PC-3 (cell line): ENCODE results near the gene FKBP3. TPM values are rescaled to one million over a fixed set of nuclear protein-coding genes. Genes with fewer than 3 reads are reported as not detected.

ENCODE experiments used
- ATAC-seq: fragments of 200-7000 bp; cut with Tn5 transposase; 2 replicates; pipeline ENCODE4 v1.9.1; 2020; ENCODE audit warnings: mild to moderate bottlenecking, moderate library complexity
- BruUV-seq: library from RNA; stranded (reverse); fragments of 400-500 nt; replicated peaks from 2 replicates; lab custom pipeline; 2021; lab: Mats Ljungman, UMichigan
- CTCF ChIA-PET: fragments of 300-600 bp; sonication (Branson Sonifier 250); formaldehyde crosslinking; loops from one replicate; lab custom pipeline; 2022; ENCODE audit warnings: antibody characterized with exemption; lab: Charles Lee
- POLR2A ChIA-PET: fragments of 300-600 bp; sonication (Branson Sonifier 250); formaldehyde crosslinking; loops from one replicate; lab custom pipeline; 2022; ENCODE audit warnings: antibody characterized with exemption; ENCODE audit not compliant: unreplicated experiment; lab: Charles Lee
- DNase-seq: peaks from one replicate; pipeline ENCODE4 v3.0.0-alpha.2; 2015
- H2AFZ ChIP-seq: fragments of 300-600 bp; sonication (generic); 2 replicates; pipeline ENCODE4 v1.6.0; 2016; ENCODE audit warnings: antibody characterized with exemption, low read length
- H3F3A ChIP-seq: fragments of 300-600 bp; sonication (generic); one replicate; pipeline ENCODE4 v1.6.0; 2017; ENCODE audit warnings: antibody characterized with exemption, low read length, control low read depth, mild to moderate bottlenecking; ENCODE audit not compliant: unreplicated experiment
- H3K27ac ChIP-seq: fragments of 300-600 bp; sonication (generic); 2 replicates; pipeline ENCODE4 v1.5.1; 2016; ENCODE audit warnings: mild to moderate bottlenecking, low read length
- H3K27me3 ChIP-seq: fragments of 300-600 bp; sonication (generic); 2 replicates; pipeline ENCODE4 v1.6.1; 2016; ENCODE audit warnings: low read length, mixed read lengths
- H3K36me3 ChIP-seq: fragments of 300-600 bp; sonication (generic); 2 replicates; pipeline ENCODE4 v1.6.1; 2016; ENCODE audit warnings: low read depth, mixed run types, low read length, mixed read lengths
- H3K4me1 ChIP-seq: fragments of 300-600 bp; sonication (generic); 2 replicates; pipeline ENCODE4 v1.5.1; 2016; ENCODE audit warnings: low read length; ENCODE audit not compliant: insufficient read depth
- H3K4me2 ChIP-seq: fragments of 300-600 bp; sonication (generic); 2 replicates; pipeline ENCODE4 v1.6.0; 2016; ENCODE audit warnings: low read length
- H3K4me3 ChIP-seq: fragments of 300-600 bp; sonication (generic); 2 replicates; pipeline ENCODE4 v1.5.1; 2016; ENCODE audit warnings: mild to moderate bottlenecking, low read length, mixed read lengths
- H3K79me2 ChIP-seq: fragments of 300-600 bp; sonication (generic); 2 replicates; pipeline ENCODE4 v1.6.1; 2017; ENCODE audit warnings: low read length, mixed read lengths
- H3K9ac ChIP-seq: fragments of 300-600 bp; sonication (generic); 2 replicates; pipeline ENCODE4 v1.6.0; 2016; ENCODE audit warnings: mild to moderate bottlenecking, low read length
- H3K9me2 ChIP-seq: fragments of 300-600 bp; sonication (generic); replicated peaks from 2 replicates; pipeline ENCODE4 v1.6.1; 2016; ENCODE audit warnings: mixed run types, low read length, mixed read lengths
- H3K9me3 ChIP-seq: fragments of 300-600 bp; sonication (generic); 2 replicates; pipeline ENCODE4 v1.6.1; 2016; ENCODE audit warnings: low read length, mixed read lengths
- H4K20me1 ChIP-seq: fragments of 300-600 bp; sonication (generic); 2 replicates; pipeline ENCODE4 v1.6.1; 2016; ENCODE audit warnings: low read length, mixed read lengths
- EZH2 ChIP-seq: fragments of 300-600 bp; sonication (generic); IDR thresholded peaks from one replicate; pipeline ENCODE4 v1.6.1; 2017; ENCODE audit warnings: antibody characterized with exemption, mild to moderate bottlenecking, low read length; ENCODE audit not compliant: unreplicated experiment
- EZH2phosphoT487 ChIP-seq: fragments of 300-600 bp; sonication (generic); IDR thresholded peaks from 2 replicates; pipeline ENCODE4 v1.6.1; 2018; ENCODE audit warnings: mild to moderate bottlenecking, antibody characterized with exemption, low read length, borderline replicate concordance
- intact Hi-C: fragments of 100-400 bp; cut with micrococcal nuclease; formaldehyde crosslinking; loops from 2 replicates; pipeline ENCODE4 v1.9.0; 2023
- total RNA-seq: library from RNA; depleted of rRNA; stranded (reverse); fragments of >200 nt; gene quantifications from 2 replicates; pipeline ENCODE4 v1.2.3, GENCODE V29; 2014
- TF ChIP-seq, protein P1 (sequence below): fragments of 300-600 bp; sonication (generic); conservative IDR thresholded peaks from 2 replicates; pipeline ENCODE4 v1.5.1; 2017; ENCODE audit warnings: antibody characterized with exemption, low read depth, mild to moderate bottlenecking, low read length

Gene FKBP3
- total RNA-seq, 1 experiment from 2014 or later = 53.7 TPM

DNA sequence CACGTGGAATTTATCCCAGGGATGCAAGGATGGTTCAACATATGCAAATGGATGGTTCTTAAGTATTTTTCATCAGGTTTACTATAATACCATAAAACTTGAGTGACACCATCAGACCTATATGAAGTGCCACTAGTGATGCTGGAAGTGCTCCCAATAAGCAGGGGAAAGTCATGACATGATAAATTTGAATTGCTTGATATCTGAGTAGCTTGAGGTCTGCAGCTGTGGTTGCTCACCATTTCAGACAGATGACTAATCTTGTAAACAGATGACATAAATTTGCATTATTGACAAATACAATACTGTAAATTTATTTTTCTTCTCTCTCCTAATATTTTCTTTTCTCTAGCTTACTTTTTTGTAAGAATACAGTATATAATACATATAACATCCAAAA is 64.1 kb downstream of the FKBP3 start:
- Histone ChIP-seq H3K4me2 (no peak overlapping the region), H3K27me3 (no peaks in the 10 kb centered on the region), H3K4me1 (no peaks in the 10 kb centered on the region), H3K9me3 (no peaks in the 10 kb centered on the region), H3K9me2 (no peaks in the 10 kb centered on the region), H2AFZ (no peak overlapping the region), H3K36me3 (0 out of 2 replicates have a peak, but pooled peaks cover 7% of the 10 kb centered on the region), H3F3A (no peaks in the 10 kb centered on the region), H4K20me1 (no peaks in the 10 kb centered on the region), H3K4me3 (no peak overlapping the region), H3K79me2 (no peaks in the 10 kb centered on the region), H3K9ac (no peak overlapping the region), H3K27ac (no peak overlapping the region)
- TF ChIP-seq EZH2phosphoT487 (no peak), EZH2 (no peak)
- TF ChIP-seq, protein P1, sequence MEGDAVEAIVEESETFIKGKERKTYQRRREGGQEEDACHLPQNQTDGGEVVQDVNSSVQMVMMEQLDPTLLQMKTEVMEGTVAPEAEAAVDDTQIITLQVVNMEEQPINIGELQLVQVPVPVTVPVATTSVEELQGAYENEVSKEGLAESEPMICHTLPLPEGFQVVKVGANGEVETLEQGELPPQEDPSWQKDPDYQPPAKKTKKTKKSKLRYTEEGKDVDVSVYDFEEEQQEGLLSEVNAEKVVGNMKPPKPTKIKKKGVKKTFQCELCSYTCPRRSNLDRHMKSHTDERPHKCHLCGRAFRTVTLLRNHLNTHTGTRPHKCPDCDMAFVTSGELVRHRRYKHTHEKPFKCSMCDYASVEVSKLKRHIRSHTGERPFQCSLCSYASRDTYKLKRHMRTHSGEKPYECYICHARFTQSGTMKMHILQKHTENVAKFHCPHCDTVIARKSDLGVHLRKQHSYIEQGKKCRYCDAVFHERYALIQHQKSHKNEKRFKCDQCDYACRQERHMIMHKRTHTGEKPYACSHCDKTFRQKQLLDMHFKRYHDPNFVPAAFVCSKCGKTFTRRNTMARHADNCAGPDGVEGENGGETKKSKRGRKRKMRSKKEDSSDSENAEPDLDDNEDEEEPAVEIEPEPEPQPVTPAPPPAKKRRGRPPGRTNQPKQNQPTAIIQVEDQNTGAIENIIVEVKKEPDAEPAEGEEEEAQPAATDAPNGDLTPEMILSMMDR = no peak
- peak; percentile 99 for ATAC-seq
- BruUV-seq = no TSS peak
- intact Hi-C loops = loop anchor here (1.0 kb wide), 1 partner anchor 43 kb away; no protein-coding TSS in a partner anchor
- peak; percentile 65 for DNase-seq
- ChIA-PET CTCF (no interaction called here), POLR2A (no interaction called here)

DNA sequence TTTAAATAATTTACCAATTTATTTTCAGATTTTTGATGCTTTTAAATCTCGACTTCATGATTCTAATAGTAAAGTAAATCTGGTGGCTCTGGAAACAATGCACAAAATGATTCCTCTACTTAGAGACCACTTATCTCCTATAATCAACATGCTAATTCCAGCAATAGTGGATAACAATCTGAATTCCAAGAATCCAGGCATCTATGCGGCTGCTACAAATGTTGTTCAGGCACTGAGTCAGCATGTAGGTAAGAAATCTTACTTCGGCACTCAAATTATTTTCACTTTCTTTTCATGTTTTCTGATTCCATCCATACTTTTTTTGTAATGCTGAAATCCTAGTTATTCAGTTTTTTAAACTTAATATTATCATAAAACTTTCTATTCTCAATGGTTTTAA is 65.9 kb downstream of the FKBP3 start:
- Histone ChIP-seq H3K27me3 (no peaks in the 10 kb centered on the region), H3K79me2 (no peaks in the 10 kb centered on the region), H3K4me2 (no peak overlapping the region), H3K9ac (no peak overlapping the region), H4K20me1 (no peaks in the 10 kb centered on the region), H3K4me3 (no peak overlapping the region), H3F3A (no peaks in the 10 kb centered on the region), H3K4me1 (no peaks in the 10 kb centered on the region), H3K9me3 (no peaks in the 10 kb centered on the region), H2AFZ (no peak overlapping the region), H3K27ac (no peak overlapping the region), H3K36me3 (0 out of 2 replicates have a peak, but pooled peaks cover 7% of the 10 kb centered on the region), H3K9me2 (no peaks in the 10 kb centered on the region)
- ChIA-PET POLR2A (no interaction called here), CTCF (no interaction called here)
- intact Hi-C loops = no loop called here
- ATAC-seq (no peak), DNase-seq (no peak)
- TF ChIP-seq, protein P1 = no peak
- TF ChIP-seq EZH2phosphoT487 (no peak), EZH2 (no peak)
- no TSS peak for BruUV-seq

DNA sequence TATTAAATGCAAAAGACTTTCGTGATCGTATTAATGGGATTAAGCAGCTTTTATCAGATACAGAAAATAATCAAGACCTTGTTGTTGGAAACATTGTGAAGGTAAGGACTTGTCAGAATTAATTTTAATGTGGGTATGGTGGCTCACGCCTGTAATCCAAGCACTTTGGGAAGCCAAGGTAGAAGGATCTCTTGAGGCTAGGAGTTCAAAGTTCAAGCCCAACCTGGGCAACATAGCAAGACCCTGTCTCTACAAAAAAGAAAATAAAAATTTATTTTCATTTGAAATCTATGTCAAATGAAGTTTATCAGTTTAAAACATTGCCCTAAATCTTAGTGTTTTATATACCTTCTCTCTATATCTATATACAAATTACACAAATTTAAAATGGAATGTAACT is 67.6 kb downstream of the FKBP3 start:
- Histone ChIP-seq H2AFZ (no peak overlapping the region), H3K4me2 (no peak overlapping the region), H3K27me3 (no peaks in the 10 kb centered on the region), H4K20me1 (no peaks in the 10 kb centered on the region), H3K79me2 (no peaks in the 10 kb centered on the region), H3K4me3 (no peak overlapping the region), H3K36me3 (0 out of 2 replicates have a peak, but pooled peaks cover 7% of the 10 kb centered on the region), H3K4me1 (no peaks in the 10 kb centered on the region), H3K9me3 (no peaks in the 10 kb centered on the region), H3K9me2 (no peaks in the 10 kb centered on the region), H3K9ac (no peak overlapping the region), H3F3A (no peaks in the 10 kb centered on the region), H3K27ac (no peak overlapping the region)
- ChIA-PET POLR2A (no interaction called here), CTCF (no interaction called here)
- DNase-seq = no peak
- intact Hi-C loops = no loop called here
- no peak for ATAC-seq
- BruUV-seq = no TSS peak
- TF ChIP-seq EZH2phosphoT487 (no peak), EZH2 (no peak)
- TF ChIP-seq, protein P1 = no peak
